GM11168 (cell line): Measurements from ENCODE around the gene HOXC10.

Experiments
- in situ Hi-C: fragments of 300-500 bp; cut with MboI; formaldehyde crosslinking; loops from one replicate; pipeline ENCODE4 v1.12.0; 2022; ENCODE audit warnings: low sequenced_read_pairs; ENCODE audit not compliant: unreplicated experiment

HOXC10 gene

DNA sequence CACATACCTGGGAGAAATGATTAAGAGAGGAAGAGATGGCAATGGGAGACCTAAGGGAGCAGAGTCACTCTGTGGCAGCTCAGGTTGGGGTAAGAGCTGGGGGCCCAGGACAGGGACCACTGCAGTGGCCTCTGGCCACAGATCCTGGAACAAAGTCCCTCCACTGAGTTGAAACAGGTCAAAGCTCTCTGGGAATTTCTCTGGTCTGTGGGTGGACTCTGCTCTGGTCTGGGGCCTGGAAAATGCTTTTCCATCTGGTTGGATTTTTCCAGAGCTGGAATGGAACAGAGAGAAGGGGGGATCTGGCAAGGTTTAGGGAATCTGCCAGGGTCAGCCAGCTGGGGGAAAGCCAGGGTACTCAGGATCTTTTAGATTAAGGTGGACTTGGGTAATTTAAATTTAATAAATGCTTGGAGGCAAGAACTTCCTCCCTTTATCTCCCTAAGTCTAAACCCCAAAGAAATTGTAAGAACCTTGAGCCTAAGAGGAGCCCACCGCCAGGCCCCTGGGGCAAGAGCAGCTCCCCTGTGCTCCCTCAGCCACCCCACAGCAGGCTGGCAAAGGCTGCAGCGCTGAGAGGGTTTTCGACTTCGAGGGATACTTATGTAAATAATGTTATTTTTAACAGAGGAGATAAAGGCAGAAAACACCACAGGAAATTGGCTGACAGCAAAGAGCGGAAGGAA is 3.7 kb downstream of the HOXC10 start:
- in situ Hi-C loops, result no loop called here

DNA sequence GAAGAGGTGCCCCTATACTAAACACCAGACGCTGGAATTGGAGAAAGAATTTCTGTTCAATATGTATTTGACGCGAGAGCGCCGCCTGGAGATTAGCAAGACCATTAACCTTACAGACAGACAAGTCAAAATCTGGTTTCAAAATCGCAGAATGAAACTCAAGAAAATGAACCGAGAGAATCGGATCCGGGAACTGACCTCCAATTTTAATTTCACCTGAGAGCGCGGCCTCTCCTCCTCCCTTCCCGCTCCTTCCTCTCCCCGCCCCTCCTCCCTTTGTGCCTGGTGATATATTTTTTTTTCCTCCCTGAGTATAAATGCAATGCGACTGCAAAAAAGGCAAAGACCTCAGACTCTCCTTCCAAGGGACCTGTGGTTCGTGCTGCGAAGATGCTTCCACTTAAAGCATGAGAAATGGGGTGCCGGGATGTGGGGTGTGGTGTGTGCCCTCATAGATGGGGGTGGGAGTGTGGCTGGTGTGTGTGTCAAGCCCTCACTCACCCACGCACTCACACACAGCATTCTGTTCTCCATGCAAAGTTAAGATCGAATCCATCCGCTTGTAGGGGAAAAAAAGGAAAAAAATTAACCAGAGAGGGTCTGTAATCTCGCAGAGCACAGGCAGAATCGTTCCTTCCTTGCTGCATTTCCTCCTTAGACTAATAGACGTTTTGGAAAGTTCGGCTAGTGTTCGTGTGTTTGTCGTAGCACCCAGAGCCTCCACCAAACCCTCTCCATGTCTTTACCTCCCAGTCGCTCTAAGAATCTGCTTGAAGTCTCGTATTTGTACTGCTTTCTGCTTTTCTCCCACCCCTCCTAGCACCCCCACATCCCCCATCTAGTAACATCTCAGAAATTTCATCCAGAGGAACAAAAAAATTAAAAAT is 4.5 kb downstream of the HOXC10 start:
- in situ Hi-C loops, result no loop called here

DNA sequence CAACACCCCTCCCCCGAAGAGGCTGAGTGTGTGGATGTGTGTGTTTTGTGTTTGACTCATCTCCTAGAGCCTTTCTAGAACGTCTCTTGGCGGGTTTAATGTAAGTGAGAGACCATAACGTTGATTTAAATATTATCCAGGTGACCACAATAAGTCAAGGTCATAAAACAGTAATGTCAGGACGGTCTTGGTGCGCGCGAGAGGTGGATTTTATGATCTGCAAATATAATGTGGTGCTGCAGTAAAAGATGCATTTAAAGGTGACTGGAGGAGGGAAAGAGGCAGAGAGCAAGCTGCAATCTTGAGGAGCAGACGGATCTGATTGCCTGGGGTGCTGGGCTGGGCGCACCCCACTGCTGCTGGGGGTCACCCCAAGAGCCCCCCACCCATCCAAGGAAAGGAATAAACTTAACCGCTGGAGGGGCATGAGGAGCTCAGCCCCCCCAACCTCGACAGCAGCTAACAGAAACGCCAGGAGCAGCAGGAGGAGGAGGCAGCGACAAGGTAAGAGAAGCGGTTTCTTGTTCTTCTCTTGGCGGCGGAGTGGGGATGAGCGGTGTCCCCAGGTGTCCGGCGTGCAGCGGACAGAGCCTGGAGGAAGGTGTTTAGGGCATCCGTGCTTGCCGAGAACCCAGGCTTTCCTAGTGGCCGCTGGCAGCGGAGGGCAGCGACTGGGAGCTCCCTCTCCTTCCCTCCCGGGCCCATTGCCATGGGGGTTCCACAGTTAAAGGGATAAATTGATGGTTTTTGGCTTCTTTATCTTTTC is 5.5 kb downstream of the HOXC10 start:
- in situ Hi-C loops, result no loop called here

DNA sequence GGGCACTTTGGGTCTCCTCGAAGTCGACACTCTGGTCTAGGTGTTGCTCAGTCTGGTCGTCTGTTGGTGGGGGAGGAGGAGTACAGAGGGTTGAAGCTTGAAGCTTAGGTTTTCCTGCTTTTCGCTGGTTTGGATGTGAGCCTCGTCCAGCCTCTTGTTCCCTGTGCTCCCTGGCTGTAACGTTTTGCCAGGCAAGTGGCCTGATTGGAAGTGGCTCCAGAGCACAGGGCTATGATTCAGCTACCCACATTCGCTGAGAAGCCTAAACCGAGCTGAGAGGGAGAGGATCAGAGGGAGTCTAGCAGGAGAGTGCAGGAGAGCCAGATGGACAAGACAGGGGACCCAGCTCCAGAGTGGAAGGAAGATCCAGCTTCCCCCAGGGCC is 6.1 kb downstream of the HOXC10 start:
- in situ Hi-C loops, result no loop called here

DNA sequence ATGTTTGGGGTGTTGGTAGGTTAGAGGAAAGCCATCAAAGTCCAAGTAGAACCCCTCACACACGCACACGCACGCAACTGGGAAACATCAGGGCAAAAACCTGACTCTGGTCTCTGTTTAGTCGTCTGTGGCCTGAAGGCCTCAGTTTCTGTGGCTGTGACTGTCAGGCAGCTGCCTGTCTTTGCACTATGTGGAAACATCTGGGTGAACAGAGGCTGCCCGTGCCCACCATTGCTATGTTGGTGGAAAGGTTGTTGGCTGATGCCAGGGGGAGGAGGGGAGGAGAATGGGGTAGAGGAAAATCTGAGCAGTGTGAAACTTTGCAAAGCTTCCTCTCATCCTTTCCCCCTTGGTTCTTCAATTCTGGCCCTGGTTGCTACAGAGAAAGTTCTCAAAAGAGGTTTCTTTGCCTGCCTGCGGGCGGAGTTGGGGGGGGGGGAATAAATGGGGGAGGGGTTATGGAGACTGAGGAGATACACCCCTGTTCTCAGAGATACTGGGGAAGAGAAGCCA is 7.5 kb downstream of the HOXC10 start:
- in situ Hi-C loops, result no loop called here

DNA sequence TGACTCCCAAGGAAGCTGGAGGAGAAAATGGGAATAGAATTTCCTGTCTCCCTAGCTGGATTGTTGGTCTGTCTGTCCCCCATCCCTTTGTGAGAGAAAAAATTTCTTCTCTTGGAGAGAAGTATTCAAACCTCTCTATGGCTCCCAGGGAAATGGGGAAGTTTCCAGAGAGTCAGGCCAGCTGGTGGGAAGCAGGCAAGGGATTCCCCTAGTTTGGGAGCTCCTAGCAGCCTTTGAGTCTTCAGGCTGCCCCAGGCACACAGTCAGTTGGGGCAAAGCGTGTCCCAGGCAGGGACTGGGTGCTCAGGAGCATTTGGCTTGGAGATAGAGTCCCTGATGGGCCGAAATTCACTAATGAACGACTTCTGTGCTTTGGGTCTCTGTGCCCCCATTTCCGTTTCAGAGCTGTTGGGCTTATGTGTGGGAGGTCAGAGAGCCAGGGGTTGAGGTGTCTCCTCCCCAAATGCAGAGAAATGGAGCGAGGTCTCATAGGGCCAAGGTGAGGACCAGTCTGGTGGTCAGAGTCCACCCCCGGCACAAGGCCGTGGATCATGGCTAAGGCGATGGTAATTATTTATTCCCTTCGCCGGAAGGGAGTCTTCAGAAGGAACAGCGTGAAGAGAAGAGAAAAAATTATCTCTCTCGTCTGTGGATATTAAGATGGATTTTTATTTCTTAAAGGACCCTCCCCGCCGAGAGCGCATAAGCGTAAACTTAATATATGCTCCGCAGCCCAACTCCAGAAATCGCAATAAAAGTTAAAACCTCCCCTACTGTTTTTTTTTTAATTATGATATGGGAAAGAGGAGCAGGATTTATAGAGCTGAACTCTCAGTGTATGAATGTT is 8.4 kb downstream of the HOXC10 start:
- in situ Hi-C loops, result no loop called here

DNA sequence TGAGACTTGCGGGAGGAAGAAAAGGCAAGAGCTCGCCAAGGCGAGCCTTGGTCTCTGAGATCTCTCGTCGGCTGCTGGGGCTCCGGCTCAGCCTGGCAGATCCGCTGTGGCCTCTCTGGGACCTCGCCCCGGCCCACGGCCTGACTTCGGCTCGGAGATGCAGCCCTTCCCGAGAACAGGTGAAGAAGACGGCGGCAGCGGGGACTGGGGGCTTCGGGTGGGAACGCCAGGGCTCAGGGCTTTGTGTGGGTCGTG is 9.0 kb downstream of the HOXC10 start:
- in situ Hi-C loops, result no loop called here

DNA sequence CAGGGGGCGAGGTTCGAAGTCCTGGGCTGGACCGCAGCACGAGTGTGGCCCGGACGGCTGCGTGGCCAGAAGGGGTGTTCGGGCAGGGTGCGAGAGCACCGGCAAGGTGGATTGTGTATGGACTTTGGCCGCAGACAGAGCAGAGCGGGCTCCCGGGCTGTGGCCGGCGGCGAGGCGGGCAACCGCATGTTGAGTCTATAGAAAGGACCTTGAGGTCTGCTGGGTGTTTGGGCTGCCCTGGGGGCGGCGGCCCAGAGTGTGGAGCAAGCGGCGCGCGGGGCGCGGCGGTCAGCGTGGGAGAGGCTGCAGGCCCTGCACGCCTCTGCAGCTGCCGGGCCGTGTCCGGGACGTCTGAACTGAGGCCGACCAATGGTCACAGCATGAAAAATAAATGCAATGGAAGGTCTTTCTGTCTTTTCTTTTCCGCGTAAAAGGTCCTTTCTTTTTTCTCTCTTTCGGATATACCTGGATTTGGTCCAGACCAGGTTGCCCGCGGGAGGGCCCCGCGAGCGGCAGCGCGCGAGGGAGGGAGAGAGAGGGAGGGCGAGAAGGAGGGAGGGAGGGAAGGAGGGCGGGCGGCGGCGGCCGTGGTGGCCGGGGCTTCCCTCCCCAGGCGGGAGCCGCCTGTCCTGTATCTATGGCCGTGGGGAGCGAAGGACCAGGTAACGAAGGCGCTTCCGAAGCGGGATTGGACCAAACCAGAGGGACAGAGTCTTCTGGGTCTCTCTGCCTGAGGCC is 9.5 kb downstream of the HOXC10 start:
- in situ Hi-C loops, result no loop called here

DNA sequence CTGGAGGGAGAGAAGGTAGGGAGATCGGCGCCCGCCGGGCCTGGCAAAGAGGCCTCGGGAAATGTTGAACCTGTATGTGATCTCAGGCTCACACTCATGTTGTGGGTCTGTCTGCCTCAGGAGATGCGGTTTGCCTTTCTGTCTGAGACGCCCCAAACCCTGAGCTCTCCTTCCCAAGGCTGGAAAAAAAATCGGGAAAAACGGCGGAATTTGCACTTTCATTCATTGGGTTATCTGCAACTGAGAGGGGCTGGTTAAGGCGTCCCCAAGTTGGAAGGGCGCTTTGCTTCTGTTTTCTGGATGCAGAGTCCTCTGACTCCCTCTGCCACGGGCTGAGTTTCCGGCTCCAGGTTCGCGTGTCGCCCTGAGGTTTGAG is 10.0 kb downstream of the HOXC10 start:
- in situ Hi-C loops, result no loop called here

DNA sequence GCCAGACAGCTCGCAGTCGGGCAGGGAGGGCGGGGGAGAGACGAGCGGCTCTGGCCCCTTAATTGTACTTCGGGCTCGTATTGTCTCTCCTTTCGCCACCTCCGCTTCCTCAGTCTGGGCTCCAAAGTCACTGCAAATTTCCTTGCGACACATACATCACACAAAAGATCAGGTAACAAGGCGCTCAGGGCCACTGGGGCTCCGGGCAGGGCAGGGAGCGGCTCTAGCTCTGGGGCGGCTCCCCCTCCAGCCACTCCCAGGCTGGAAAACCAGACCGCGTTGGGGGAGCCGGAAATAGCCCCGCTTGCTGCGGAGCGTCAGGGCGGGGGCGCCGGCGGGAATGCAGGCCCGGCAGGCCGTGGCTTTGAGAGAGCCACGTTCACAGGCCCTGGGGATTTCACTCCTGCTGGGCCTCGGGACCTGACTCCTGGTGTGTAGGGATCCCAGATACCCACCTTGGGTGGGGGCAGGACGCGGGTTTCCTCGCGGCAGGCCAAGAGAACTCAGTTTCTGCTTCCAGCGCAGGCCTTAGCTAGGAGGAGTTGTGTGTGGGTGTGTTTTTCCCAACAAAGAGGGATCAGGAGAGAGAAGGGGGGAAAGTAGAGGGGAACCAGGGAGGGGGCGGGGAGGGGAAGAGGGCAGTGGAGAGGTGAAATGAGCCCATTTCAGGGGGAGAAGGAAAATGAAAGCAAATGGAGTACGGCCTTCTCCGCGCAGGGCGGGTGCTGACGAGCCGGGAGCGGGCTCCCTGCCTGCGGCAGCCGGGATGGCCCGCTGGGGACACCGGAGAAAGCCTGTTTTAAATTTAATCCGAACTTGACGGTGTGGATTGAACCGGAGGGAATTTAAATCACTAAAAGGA is 10.7 kb downstream of the HOXC10 start:
- in situ Hi-C loops, result no loop called here

DNA sequence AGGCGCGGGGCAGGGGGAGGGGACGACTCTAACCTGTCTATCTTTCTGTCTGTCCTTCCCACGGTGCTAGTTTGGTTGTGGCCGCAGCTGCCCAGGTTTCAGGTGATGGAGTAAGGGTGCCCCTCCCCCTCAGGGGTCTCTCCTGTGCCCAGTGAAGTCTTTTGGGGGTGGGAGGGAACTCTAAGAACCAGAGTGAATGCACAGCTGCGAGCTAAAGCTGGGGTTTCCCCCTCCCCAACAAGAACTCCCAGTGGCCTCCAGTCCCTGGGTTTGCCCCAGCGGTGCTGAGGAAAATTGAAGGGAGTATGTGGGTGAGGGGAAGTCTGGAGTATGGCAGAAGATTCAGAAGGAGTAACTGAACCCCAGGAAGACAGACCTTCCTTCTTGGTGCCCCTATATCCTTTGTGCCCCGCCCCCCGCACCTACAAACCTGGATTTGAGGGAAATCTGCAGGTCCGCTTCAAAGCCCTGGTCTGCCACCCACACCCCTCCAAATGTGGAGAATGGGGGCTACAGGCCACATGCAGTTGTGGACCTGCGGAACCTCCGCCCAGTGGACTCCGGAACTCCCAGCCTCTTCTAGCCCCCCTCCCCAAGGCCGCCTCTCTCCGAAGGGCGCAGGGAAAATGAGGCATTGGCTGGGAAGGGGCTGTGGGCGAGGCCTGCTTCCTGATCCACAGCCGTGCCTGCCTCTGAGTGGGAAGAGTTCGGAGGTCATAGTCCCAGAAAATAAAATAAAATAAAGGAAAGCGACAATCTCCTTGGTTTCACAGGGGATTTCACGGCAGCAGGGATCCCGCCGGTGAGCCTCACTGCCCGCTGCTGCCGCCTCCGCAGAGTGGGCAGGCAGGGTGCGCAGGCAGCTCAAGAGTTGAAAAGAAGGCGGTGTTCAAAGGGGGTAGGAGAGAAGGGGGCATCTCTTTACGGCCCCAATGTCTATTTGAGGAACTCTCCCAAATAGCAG is 11.6 kb downstream of the HOXC10 start:
- in situ Hi-C loops, result no loop called here

DNA sequence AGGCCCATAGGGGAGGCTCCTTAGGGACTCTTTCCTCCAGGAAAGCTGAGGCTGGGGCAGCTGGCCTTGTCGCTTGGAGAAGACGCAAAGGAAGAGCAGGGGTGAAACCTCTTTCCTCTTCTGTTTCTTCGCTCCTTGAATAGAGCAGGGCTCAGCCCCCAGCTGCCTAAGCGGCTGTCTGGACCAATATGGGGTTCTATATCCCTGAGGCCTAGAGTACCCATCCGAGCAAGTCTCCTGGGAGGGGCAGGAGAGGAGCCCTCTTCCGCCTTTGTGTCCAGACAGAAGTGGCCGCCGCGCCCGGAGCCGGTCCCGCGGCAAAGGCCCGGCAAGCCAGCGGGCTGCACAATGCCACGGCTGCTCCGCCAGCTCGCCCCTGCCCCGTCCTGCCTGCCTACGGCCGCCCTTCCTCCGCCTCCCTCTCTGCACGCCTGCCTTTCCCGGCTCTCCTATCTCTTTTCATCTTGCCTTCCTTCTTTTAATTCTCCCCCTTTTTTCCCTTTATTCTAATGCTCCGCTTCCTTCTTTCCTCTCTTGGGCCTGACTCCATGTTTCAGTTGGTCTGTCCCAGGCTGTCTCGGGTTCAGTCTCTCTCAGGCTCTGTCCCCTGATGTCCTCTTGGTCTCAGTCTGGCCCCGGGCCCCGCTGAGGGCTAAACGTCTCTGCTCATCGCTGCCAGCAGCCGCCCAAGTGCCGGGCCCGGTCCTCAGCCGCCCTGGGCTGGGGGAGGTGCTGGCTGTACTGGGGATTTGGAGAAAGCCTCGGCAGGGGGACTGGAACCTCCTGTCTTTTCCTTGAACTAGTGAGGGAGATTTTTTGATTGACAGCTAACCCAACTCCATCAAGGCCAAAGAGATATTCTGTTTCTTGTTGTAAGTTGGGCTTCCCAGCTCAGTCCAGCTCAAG is 12.5 kb downstream of the HOXC10 start:
- in situ Hi-C loops, result no loop called here

DNA sequence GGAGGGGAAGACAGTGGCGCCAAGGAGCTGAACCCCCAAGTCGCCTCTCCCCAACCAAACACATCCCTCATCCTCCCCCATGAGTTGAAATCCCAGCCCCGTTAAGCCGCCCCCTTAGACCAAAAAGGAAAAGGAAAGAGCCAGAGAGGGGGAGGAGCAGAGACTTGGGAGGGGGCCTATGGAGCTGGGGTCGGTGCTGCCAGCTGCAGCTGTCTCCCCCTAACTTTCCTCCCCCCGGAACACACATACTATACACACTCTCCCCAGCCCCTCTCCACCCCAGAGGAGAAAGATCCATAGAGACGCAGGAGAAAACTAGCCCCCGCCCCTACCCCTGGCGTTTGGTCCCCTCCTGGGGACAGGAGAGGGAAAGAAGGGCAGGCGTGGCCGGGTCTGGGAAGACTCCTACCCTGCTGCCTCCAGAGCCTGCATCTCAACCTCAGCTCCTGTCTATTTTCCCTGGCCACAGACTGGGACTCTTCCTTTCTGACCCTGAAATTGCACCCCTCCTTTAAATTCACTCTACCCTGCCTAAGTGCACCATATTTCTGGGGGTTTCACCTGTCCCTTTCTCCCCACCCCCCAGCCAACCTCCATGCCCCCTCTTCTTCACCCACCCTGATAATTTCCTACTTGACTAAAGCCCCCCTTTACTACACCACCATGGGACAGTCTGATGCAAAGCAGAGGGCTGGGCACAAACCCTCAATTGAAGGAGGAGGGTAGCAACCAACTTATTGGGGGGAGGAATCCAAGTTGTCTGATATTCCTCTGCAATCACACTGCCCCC is 13.4 kb downstream of the HOXC10 start:
- in situ Hi-C loops, result no loop called here

DNA sequence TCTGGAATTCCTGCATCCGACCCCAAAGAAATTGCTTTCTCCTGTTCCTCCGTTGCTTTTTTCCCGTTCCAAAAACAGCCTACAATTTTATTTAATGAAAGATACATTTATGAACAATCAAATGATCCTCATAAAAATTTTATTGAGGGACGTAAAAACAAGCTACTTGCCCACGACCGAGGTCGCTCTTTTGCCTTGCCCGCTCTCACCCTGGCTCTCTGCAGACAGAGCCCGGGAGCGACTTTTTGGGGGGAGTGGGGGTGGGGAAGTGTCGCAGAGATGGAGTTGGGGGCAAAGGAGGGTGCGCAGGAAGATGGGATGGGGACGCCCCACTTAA is 13.9 kb downstream of the HOXC10 start:
- in situ Hi-C loops, result no loop called here

DNA sequence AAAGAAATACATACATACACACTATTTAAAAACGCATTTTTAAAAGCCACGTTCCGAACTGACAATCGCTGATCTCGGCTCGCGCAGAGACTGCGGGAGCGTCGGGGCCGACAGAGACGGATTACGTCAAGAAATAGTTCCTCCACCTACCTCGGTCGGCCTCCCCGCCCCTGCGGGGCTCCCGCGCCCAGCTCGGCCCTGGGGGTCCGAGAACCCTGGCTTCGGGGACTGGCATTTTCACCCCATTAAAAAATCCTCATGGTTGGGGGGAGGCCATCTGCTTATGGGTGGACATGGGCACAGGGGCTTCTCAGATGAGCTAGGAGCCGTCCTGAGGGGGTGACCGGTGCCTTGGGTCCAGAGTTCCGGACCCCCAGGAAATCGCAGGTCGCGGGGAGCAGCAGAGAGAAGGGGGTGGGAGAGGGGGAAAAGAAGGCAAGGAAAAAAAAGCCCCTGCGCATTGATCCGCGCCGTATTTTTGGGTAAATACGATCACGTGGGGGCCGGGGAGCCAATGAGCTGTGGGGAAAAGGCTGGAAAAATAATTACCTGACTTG is 14.7 kb downstream of the HOXC10 start:
- in situ Hi-C loops, result no loop called here
